MG63 (cell line): ENCODE data around the gene MROH9. TPM values are rescaled to one million over a fixed set of nuclear protein-coding genes. Genes with fewer than 3 reads are reported as not detected.

Experiments used
- DNase-seq: peaks from one replicate; pipeline ENCODE4 v3.0.0-alpha.2; 2020
- H3K27me3 ChIP-seq: fragments of 250-450 bp; sonication (Bioruptor Pico); 2 replicates; pipeline ENCODE4 v1.5.1; 2020; ENCODE audit warnings: mild to moderate bottlenecking, moderate library complexity
- H3K36me3 ChIP-seq: fragments of 250-450 bp; sonication (Bioruptor Pico); 2 replicates; pipeline ENCODE4 v1.5.1; 2020; ENCODE audit warnings: mild to moderate bottlenecking, moderate library complexity
- H3K4me3 ChIP-seq: fragments of 250-450 bp; sonication (Bioruptor Pico); 2 replicates; pipeline ENCODE4 v1.5.1; 2020; ENCODE audit warnings: mild to moderate bottlenecking, moderate library complexity
- H3K9me3 ChIP-seq: fragments of 250-450 bp; sonication (Bioruptor Pico); 2 replicates; pipeline ENCODE4 v1.5.1; 2020; ENCODE audit warnings: mild to moderate bottlenecking, moderate library complexity
- total RNA-seq: library from RNA; depleted of rRNA; stranded (reverse); fragments of >200 nt; shearing (Covaris generic); gene quantifications from 2 replicates; pipeline ENCODE4 v1.2.3, GENCODE V29; 2014; ENCODE audit warnings: low replicate concordance; rRNA removed

Gene MROH9
- total RNA-seq, 1 experiment from 2014 or later = not detected

DNA sequence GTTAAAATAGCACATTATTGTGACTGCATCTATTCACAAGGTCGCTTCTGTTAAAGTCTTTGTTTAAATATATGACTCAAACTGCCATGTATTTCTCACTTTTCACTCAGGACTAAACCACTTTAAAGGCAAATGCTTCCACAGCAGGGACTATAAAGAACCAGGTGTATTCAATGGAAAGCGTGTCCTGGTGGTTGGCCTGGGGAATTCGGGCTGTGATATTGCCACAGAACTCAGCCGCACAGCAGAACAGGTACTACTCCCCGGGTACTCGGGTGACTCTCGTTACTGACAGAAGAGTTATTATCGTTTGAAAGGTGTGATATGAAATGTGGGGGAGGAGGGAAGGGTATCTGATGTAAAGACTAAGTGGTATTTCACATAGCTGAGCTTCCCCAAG is 172.6 kb downstream of the MROH9 start:
- no peaks in the 10 kb centered on the region for H3K9me3 ChIP-seq
- no peaks in the 10 kb centered on the region for H3K36me3 ChIP-seq
- H3K27me3 ChIP-seq = no peaks in the 10 kb centered on the region
- H3K4me3 ChIP-seq = no peak overlapping the region
- no peak for DNase-seq

DNA sequence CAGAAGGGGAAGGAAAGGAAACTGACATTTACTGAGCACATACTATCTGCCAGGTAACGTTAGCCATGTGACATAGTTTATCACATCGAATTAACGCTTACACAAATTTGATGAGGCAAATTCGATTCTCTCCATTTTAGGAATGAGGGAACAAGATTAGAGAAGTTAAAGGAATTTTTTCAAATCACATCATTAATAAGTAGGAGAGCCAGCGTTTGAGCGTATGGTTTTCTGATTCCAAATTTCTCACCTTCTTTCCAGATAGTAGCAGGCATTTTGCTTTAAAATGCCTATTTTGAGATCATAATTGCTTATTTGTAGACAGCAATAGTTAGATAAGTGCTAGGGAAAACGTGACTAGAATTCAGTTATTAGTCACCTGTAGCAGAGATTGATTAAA is 174.6 kb downstream of the MROH9 start:
- no peak overlapping the region for H3K4me3 ChIP-seq
- no peaks in the 10 kb centered on the region for H3K36me3 ChIP-seq
- DNase-seq = no peak
- no peaks in the 10 kb centered on the region for H3K27me3 ChIP-seq
- H3K9me3 ChIP-seq = no peaks in the 10 kb centered on the region

- no peak overlapping the region for H3K4me3 ChIP-seq
- H3K36me3 ChIP-seq = no peaks in the 10 kb centered on the region
- no peaks in the 10 kb centered on the region for H3K9me3 ChIP-seq
- no peak for DNase-seq
- H3K27me3 ChIP-seq = no peaks in the 10 kb centered on the region
Observed at GRCh38 chr1:171110621-171111326, 175.4 kb downstream of the MROH9 start.

DNA sequence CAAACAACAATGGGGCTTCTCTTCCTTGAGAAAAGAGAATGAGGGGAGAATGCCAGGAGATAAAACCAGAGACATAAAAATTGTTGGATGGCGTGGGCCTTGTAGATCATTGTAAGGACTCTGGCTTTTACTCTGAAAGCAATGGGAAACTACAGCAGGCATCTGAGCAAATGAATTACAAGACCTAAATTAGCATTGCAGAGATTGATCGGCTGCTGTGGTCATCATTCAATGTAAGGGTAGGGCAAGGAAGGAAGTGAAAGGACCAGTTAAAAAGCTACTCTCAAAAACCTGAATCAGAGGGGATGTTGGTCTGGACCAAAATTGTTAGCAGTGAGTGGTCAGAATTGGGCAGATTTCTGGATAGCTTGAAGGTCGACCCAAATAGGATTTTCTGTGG is 176.8 kb downstream of the MROH9 start:
- Histone ChIP-seq H3K9me3 (no peaks in the 10 kb centered on the region), H3K27me3 (no peaks in the 10 kb centered on the region), H3K36me3 (no peaks in the 10 kb centered on the region), H3K4me3 (no peak overlapping the region)
- no peak for DNase-seq

DNA sequence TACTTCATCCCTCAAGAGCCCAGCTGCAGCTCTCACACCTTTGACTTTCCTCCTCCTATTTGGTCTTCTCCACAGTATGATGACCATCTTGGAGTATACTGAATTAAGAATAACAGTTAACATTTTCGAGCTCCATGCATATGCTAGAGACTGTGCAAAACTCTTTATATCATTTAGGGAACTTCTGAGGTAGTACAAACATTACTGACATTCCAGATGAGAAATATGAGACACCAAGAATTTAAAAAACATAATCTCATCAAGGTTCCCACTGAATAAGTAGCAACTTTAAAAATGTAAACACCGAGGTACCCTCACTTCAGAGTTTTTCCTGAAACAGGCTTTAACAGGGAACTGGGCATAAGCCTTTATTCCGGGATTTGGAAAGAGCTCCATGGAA is 178.0 kb downstream of the MROH9 start:
- H3K36me3 ChIP-seq = no peaks in the 10 kb centered on the region
- H3K9me3 ChIP-seq = no peaks in the 10 kb centered on the region
- no peak overlapping the region for H3K4me3 ChIP-seq
- DNase-seq = no peak
- H3K27me3 ChIP-seq = no peaks in the 10 kb centered on the region

Other genes starting within 250 kb of the MROH9 start
- not detected in 2 replicates for gene FMO3, start 155.4 kb downstream of the MROH9 start, total RNA-seq
- not detected in 2 replicates for gene FMO2, start 249.8 kb downstream of the MROH9 start, total RNA-seq